GF-D8 (cell line): ENCODE data around the gene MAPK8.

Experiments
- DNase-seq: peaks from one replicate; lab custom pipeline; 2025; lab: John Stamatoyannopoulos, UW

The MAPK8 gene

GRCh38 chr10:48463318-48464003, 157.0 kb downstream of the MAPK8 start:
- DNase-seq: no peak

- no peak for DNase-seq
These were observed 157.8 kb downstream of the MAPK8 start for GRCh38 chr10:48464121-48464870.

DNA sequence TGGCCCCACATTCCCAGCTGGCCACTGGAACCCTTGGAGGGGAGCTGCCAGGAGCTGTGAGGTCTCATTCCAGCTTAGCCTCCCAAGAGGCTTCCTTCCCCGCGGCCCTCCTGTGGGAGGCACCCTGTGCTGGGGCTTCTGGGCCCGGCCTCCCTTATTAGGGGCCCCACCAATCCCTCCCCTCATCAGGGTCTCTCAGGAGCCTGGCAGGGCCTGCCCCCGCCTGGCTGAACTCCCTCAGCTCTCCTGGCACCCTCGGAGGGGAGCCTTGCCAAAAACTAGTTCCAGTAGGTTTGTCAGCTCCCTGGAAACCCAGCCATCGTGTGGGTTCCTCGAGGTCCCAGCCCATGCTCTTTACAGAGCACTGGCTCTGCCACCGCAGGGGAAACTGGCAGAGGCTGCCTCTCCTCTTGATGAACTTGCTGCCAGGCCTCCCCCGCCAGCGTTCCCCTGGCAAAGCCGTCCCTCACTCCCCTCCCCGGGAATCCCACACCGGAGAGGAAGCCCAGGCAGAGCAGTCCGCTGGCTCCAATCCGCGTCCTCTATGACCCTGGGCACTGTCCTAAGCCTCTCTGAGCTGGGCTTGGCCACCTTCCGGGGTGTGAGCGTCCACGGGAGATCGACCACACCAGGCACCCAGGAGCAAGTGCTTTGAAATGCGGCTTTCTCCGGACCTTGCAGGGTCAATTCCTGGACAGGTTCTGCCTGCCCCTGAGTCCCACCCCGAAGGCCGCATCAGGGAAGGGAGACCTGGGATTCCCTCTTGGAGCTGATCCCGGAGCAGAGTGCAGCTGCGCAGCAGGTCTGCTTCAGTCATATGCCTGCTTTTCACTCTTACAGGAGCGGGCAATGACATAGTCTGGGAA, 158.6 kb downstream of the MAPK8 start:
- DNase-seq: no peak

GRCh38 chr10:48465860-48466521, 159.5 kb downstream of the MAPK8 start:
- DNase-seq: no peak

DNA sequence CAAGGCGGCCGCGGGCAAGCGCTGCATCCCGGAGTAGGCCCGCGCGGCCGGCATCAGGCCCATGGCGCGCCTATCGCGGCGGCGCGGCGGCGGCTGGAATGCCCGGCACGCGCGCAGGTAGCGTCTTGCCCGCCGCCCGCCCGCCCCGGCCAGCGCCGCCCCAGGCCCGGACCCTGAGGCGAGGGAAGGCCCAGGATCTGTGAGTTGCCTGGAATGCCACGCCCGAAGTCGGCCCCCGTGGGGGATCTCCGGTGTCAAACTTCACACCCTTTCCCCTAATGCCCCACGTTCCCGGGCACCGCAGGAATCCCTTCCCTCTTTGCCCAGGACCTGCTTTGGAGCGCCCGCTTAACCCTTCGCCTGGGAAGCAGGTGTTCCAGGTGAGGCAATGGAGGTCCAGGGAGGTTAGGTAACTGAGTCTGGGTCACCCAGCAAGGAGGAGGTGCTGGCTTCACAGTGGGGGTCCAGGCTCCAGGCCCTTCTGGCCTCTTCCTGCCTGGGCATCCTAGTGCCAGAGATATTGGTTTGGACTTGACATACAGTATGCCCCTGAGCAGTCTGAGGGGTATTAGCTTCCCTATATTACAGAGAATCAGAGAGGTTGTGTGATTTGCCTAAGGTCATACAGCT, 160.2 kb downstream of the MAPK8 start:
- DNase-seq: no peak

DNA sequence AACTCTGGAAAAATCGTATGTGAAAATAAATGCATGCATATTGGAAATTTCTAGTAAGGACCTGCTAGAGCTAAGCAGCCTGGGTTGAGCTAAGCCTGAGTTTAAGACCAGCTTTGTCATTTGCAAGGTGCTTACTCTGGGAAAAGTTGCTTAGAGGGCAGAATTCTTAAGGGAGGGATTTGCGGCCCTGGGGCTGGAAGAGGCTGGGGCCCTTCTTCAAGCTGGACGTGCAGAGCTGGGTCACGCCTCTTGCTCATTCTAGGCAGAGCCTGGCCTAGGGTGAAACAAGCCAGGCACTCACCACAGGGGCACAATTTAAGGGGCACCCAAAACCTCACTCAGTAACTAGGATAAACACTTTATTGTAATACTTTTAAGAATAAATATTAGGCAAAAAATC, 161.2 kb downstream of the MAPK8 start:
- DNase-seq: no peak

DNA sequence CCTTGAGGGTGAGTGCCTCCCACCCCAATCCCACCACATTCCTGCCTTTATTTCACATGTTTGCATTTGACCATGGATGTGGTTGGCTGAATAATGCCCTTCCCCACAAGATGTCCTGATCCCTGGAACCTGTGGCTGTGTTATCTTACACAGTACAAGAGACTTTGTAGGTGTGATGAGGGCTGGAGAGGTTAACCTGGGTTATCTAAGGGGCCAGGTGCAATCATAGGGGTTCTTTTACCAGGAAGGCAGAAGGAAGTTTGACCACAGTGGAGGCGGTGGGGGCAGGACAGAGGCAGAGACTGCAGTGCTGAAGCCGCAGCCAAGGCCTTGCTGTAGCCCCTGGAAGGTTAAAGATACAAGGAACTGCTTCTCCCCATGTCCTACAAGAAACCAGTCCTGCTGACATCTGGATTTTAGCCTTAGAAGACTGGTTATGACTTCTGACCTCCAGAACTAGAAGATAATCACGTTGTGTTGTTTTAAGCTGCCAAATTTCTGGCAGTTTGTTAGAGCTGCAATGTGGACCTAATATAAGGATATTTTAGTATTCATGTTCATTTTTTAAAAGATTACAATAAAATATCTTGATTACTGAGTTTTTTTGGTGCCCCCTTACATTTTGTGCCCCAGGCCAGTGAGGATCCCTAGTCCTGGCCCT, 161.8 kb downstream of the MAPK8 start:
- peak; percentile 69 for DNase-seq

DNA sequence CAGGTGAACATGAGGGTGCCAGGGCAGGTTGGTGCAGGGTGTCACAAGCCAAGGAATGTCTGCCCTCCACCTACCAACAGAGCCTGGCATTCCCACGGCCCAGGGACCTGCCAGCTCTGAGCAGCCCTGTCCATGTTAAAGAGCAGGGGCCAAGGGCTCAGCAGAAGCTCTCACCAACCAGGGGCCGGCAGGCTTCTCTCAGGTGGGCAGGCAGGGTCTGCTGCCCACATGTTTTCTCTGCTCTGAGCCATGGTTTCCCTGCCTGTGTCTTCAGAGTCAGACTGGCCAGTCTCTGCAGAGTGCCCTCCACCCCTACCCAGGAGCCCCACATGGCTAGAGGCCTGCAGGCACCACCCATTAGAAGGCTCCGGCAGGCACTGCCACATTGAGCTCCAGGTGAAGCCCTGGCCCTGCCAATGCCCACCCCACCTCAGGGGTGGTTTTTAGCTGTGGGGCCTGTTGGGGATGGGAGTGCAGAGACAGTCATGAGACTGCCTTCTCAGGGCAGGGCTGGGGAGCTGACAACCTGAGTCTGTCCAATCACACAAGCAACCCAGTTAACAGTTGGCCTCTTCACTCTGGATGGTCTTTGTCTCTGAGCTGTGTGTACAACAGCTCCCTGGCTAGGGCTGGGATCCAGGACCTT, 162.5 kb downstream of the MAPK8 start:
- DNase-seq: no peak

GRCh38 chr10:48469516-48470020, 163.1 kb downstream of the MAPK8 start:
- no peak for DNase-seq

DNA sequence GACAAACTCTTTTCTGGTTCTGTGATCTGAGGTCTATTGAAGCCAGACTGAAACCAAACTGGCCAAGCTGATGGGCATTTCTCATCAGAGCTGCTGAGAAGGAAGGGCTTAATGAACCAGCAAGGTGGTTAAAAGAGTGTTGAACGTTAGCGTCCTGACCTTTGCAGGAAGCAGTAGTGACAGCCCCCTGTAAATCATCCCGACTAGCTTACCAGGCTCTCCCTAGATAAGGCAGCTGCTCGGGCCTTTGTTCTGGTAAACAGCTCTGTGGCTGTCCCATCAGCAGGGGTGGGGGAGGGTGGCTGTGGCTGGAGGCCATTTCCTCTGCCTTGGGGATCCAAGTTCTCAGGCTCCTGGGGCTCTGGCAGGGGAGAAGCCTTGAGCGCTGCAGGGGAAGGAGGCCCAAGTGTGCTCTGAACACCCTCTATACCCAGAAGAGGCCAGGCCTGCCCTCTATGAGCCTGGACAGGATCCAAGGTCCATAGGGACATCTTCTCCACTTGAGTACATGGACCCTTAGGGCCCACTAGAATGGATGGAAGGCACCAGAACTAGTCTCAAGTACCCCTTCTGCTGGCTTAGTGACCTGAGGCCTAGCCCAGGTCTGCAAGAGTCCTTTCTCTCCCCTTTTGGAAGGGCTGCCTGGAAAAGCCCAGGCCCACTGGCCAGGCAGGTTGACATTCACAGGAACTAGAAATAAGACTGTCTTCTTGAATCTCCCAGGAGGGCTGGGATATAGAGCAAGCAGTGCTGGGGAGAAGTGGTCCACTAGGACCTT, 163.8 kb downstream of the MAPK8 start:
- peak; percentile 82 for DNase-seq

- DNase-seq: no peak
These were observed 164.7 kb downstream of the MAPK8 start for GRCh38 chr10:48470893-48471805.

DNA sequence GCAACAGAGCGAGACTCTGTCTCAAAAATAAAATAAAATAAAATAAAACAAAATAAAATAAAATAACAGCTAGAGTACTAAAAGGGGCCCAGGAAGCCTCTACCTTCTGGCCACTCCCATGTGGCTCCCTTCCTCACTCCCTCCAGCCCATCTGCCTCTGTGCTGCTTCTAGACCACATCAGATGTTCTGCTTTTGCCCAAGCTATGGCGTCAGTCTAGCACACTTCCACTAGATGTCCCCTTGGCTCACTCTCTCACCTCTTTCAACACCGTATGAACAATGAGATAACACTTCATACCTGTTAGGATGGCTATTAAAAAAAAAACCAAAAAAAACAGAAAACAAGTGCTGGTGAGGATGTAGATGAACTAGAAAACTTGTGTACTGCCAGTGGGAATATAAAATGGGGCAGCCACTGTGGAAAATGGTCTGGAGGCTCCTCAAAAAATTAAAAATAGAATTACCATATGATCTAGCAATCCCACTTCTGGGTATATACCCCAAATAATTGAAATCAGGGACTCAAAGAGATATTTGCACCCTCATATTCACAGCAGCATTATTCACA, 166.1 kb downstream of the MAPK8 start:
- peak; percentile 21 for DNase-seq

DNA sequence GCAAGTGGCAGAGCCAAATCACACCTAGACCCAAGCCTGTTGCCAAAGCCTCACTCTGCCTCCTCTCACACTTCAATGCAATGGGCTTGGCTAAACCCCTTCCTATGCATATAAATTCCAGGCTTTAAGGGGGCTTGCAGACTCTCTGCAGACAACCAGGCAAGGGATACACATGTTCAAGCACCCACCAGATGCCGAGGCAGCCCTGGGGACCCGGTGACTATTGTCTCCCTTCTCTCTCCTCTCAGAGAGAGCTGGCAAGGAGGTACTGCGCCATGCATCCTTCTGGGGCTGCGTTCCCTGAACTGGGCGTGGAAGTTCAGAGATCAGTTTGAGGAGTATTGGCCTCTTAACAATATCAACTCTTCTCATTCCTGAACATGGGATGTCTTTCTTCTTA, 167.2 kb downstream of the MAPK8 start:
- DNase-seq: no peak

- peak; percentile 43 for DNase-seq
These were observed 168.4 kb downstream of the MAPK8 start for GRCh38 chr10:48474765-48475365.

GRCh38 chr10:48475943-48476278, 169.4 kb downstream of the MAPK8 start:
- DNase-seq: no peak

GRCh38 chr10:48476279-48476982, 170.0 kb downstream of the MAPK8 start:
- peak; percentile 23 for DNase-seq

- no peak for DNase-seq
These were observed 170.7 kb downstream of the MAPK8 start for GRCh38 chr10:48477141-48477540.
